ENCODE results near the gene UBL7. TPM values are rescaled to one million over a fixed set of nuclear protein-coding genes. Genes with fewer than 3 reads are reported as not detected.

The UBL7 gene
- polyA plus RNA-seq, 1 donor from 2014 or later: 70.7 TPM

DNA sequence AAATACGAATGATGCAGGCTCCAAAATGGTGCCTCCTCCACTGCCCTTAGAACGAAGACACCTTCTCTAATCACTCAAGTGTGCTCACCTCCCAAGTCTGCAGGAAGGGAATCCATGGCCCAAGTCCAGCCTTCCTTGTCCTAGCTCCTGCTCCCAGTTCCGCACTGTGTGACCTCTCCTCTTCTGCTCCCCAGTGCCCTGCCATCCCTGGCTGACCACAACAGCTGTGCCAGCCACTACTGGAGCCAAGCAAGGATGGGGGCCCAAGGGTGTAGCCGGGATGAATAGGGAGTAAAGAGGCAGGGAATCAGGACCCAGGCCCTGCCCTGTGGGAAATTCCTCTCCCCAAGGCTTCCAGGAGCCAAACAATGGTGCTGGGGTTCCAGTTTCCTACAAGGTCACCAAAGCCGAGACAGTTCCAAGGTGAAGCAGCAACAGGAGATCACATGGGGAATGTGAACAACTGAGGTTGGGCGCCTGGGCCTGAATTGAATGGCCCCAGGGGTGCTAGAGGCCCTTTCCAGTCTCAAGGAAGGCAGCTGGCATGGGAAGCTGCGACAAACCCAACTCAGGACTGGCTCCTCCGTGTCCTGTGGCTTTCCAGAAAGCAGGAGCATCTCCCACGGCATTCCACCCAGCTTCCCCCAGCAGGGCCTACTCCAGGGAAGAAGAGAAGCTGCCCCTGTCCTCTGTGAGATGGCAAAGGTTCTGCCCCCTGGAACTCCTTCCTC lies 47.4 kb downstream of the UBL7 start:
- Histone ChIP-seq H3K9ac (ENCODE audit: low read length) (no peak overlapping the region), H2AFZ (ENCODE audit: low read depth, low read length) (no peak overlapping the region), H4K20me1 (ENCODE audit: insufficient read depth) (no peaks in the 10 kb centered on the region), H3K27me3 (ENCODE audit: insufficient read depth, low read depth, low read length) (no peaks in the 10 kb centered on the region), H3K27ac (ENCODE audit: low read length) (no peak overlapping the region), H3K9me2 (ENCODE audit: insufficient read depth, low read length) (no peaks in the 10 kb centered on the region), H3K9me3 (ENCODE audit: low read length) (no peaks in the 10 kb centered on the region), H3F3A (ENCODE audit: insufficient read depth, low read length, poor library complexity, severe bottlenecking) (no peaks in the 10 kb centered on the region), H3K79me2 (replicated peaks; ENCODE audit: insufficient read depth, low read length) (no peaks in the 10 kb centered on the region), H3K4me3 (ENCODE audit: low read length) (no peak overlapping the region), H3K4me2 (ENCODE audit: low read length) (no peak overlapping the region), H3K36me3 (ENCODE audit: insufficient read depth, low read length) (no peaks in the 10 kb centered on the region)
- TF ChIP-seq TAF1 (IDR thresholded peaks at IDR 0.05; ENCODE audit: low read depth) (no peak), SMC3 (conservative IDR thresholded peaks at IDR 0.05; ENCODE audit: poor library complexity) (no peak), RAD21 (conservative IDR thresholded peaks at IDR 0.05) (no peak), EZH2 (IDR thresholded peaks at IDR 0.05; ENCODE audit: borderline replicate concordance, insufficient read depth, low read length, poor library complexity, severe bottlenecking) (no peak), CTCF (IDR thresholded peaks at IDR 0.05; ENCODE audit: poor library complexity, severe bottlenecking) (no peak), POLR2AphosphoS5 (IDR thresholded peaks at IDR 0.05) (no peak), EP300 (conservative IDR thresholded peaks at IDR 0.05; ENCODE audit: poor library complexity, severe bottlenecking) (no peak), MXI1 (conservative IDR thresholded peaks at IDR 0.05; ENCODE audit: poor library complexity, severe bottlenecking) (no peak)
- TF ChIP-seq, protein P1, sequence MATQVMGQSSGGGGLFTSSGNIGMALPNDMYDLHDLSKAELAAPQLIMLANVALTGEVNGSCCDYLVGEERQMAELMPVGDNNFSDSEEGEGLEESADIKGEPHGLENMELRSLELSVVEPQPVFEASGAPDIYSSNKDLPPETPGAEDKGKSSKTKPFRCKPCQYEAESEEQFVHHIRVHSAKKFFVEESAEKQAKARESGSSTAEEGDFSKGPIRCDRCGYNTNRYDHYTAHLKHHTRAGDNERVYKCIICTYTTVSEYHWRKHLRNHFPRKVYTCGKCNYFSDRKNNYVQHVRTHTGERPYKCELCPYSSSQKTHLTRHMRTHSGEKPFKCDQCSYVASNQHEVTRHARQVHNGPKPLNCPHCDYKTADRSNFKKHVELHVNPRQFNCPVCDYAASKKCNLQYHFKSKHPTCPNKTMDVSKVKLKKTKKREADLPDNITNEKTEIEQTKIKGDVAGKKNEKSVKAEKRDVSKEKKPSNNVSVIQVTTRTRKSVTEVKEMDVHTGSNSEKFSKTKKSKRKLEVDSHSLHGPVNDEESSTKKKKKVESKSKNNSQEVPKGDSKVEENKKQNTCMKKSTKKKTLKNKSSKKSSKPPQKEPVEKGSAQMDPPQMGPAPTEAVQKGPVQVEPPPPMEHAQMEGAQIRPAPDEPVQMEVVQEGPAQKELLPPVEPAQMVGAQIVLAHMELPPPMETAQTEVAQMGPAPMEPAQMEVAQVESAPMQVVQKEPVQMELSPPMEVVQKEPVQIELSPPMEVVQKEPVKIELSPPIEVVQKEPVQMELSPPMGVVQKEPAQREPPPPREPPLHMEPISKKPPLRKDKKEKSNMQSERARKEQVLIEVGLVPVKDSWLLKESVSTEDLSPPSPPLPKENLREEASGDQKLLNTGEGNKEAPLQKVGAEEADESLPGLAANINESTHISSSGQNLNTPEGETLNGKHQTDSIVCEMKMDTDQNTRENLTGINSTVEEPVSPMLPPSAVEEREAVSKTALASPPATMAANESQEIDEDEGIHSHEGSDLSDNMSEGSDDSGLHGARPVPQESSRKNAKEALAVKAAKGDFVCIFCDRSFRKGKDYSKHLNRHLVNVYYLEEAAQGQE (IDR thresholded peaks at IDR 0.05; ENCODE audit: borderline replicate concordance): no peak

- H3K4me2 ChIP-seq (ENCODE audit: low read length): no peak overlapping the region
- H3K9ac ChIP-seq (ENCODE audit: low read length): no peak overlapping the region
- no peaks in the 10 kb centered on the region for H3F3A ChIP-seq (ENCODE audit: insufficient read depth, low read length, poor library complexity, severe bottlenecking)
- H3K79me2 ChIP-seq (replicated peaks; ENCODE audit: insufficient read depth, low read length): no peaks in the 10 kb centered on the region
- no peaks in the 10 kb centered on the region for H4K20me1 ChIP-seq (ENCODE audit: insufficient read depth)
- H3K9me2 ChIP-seq (ENCODE audit: insufficient read depth, low read length): no peaks in the 10 kb centered on the region
- no peaks in the 10 kb centered on the region for H3K36me3 ChIP-seq (ENCODE audit: insufficient read depth, low read length)
- H3K4me3 ChIP-seq (ENCODE audit: low read length): no peak overlapping the region
- H3K27ac ChIP-seq (ENCODE audit: low read length): no peak overlapping the region
- TF ChIP-seq POLR2AphosphoS5 (IDR thresholded peaks at IDR 0.05) (no peak), EZH2 (IDR thresholded peaks at IDR 0.05; ENCODE audit: borderline replicate concordance, insufficient read depth, low read length, poor library complexity, severe bottlenecking) (no peak), EP300 (conservative IDR thresholded peaks at IDR 0.05; ENCODE audit: poor library complexity, severe bottlenecking) (no peak), TAF1 (IDR thresholded peaks at IDR 0.05; ENCODE audit: low read depth) (no peak), SMC3 (conservative IDR thresholded peaks at IDR 0.05; ENCODE audit: poor library complexity) (no peak), RAD21 (conservative IDR thresholded peaks at IDR 0.05) (no peak), MXI1 (conservative IDR thresholded peaks at IDR 0.05; ENCODE audit: poor library complexity, severe bottlenecking) (no peak), CTCF (IDR thresholded peaks at IDR 0.05; ENCODE audit: poor library complexity, severe bottlenecking) (no peak)
- TF ChIP-seq, protein P1 (IDR thresholded peaks at IDR 0.05; ENCODE audit: borderline replicate concordance): no peak
- no peaks in the 10 kb centered on the region for H3K9me3 ChIP-seq (ENCODE audit: low read length)
- H3K27me3 ChIP-seq (ENCODE audit: insufficient read depth, low read depth, low read length): no peaks in the 10 kb centered on the region
- H2AFZ ChIP-seq (ENCODE audit: low read depth, low read length): no peak overlapping the region
These were observed 48.8 kb downstream of the UBL7 start for GRCh38 chr15:74412159-74412558.

Measured in neural cell (in vitro differentiated cells).